Activated T-cell treated with anti-CD3 and anti-CD28 coated beads for 1 hour (primary cell): Measurements from ENCODE around the gene MBD6.
"Not testable (repeated sequence)": the region's sequence is repeated elsewhere in the genome, so short reads cannot be mapped to it uniquely, and the experiment has no call there.

ENCODE experiments used
- DNase-seq: peaks from one replicate; pipeline ENCODE4 v3.0.0-alpha.2; 2020; ENCODE audit warnings: low read depth

Gene MBD6

DNA sequence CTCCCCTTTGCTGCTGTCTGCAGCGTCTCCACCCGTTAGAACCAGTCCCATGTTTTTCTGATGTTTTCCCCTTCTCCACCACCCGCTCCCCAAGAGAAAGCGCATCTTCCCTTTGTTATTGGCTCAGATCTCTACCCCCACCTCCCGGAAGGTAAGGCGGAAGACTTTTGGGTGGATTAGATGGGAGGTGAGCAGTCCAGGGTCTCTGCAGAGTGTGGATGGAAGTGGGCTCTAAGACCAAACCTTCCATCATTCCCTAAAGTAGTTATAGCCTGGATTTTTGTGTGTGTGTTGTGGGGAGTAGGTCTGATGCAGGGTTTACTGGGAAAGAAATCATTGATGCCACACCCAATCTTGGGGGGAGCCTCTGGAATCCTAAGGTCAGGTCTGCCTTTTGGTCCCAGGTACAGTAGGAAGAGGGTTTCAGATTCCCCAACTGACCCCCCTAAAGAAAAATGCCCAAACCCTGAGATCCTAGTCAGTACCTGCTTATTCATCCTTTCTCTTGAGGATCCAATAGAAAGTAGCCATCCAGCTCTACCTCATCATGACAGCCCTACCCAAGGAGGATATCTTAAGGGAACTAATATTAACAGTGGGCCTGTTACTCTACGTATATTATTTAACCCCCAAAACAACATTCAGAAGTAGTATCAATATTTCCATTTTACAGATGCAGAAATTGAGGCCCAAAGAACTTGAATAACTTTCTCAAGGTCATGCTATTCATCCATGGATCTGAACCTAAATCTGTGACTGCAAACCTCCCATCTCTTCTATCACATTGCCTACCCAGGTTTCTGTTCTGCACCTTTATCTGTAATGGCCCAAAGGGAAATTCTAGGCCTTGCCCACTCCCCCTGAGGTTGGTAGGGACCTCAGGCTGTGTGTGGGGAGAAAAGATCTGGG lies 28.3 kb downstream of the MBD6 start:
- no peak for DNase-seq

DNA sequence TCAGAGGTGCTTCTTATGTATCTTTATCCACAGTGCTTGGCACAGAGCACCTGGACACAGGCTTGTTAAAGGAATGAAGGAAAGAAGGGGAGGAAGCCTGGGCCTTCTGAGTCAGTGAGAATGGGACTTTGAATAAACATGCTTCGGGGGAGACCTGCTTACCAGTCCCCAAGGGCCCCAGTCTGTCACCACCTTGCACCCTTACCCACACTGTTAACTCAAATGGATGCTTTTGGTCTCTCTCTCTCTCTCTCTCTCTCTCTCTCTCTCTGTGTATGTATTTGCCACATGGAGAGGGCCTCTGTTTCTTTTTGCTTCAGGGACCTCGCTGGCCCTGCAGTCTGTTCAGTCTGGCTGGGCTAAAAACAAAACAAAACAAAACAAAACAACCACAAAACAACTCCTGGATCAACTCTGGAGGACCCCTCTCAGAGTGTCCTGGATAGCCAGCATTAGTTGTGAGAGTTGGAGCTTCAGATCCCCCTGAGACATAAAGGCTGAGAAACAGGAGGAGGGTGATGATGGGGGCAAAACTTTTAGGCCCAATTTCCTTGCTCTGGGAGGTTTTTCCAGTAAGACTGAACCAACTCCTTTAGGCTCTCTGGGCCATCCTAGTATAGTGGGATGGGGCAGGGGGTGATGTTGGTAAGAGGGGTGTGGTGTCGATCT lies 29.1 kb downstream of the MBD6 start:
- DNase-seq, result no peak

DNA sequence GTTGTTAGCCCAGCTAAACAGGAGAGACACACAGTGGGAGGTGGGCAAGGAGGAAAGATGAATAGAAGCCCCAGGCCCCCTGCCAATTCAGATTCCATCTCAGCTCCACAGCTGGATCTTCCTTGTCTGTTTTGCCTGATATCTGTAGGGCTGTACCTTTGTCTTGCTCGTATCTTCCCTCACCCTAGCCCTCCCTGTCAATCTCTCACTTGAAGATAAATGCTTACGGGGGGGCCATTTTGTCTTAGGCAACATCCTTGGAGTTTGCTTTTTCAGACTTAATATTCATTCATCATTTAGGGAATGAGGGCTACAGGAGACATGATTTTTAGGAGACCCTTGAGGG lies 29.7 kb downstream of the MBD6 start:
- DNase-seq, result no peak

DNA sequence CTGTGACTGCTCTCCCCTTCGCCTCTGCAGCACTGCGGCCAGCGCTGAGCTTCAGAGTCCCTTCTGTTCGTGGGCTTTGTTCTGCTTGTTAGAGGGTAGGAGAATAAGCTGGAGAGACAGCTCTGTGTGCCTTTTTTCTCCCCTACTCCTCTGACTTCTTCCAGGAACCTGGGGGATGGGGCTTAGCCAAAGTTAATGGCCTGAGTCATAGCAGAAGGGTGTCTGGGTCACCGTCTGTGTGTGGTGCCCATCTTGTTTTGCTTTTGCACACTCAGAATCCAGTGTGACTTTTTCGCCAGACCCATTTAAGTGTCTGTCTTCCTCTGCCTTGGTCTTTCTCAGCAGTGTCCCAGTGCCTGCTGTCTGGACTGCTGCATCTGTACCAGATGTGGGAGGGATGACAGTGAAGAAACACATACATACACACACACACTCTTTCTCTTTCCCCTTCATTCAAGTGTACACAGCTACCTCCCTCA lies 30.2 kb downstream of the MBD6 start:
- no peak for DNase-seq

DNA sequence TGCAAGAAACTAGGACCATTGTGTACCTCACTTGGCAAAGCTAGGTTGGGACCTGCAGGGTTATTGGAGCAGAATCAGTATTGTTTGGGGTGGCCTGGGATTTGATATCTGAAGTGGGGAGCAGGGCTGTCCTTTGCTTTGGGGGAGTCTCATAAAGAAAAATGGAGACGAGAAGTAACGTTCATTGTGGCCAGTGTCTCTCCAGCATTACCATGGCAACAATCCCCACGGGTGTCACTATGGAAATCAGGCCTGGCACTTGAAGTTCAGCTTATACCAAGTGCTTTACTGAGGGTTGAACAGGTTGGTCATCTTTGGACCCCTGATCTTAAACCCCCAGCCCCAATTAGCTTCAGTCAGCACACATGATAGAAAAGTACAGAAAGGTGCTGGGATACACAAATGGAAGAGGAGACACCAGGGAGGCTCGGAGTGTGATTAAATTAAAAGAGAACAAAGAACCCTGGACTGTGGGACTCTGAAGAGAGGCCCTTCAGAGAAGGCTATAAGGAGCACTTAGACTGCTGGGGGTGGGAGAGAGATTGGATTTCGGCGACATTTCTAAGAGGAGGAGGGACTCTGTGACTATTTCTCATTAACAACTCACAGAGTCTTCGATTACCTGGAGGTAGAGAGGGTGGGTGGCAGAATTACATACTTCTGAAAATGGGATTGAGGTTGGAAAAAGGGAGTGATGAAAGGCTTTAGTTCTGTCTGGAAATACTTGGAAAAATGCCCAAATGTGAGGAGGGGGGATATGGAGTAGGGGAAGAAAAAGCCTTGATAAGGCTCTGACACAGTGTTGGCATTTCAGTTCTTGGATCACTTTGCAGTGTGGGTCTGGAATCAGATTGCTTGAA lies 30.9 kb downstream of the MBD6 start:
- DNase-seq, result no peak

DNA sequence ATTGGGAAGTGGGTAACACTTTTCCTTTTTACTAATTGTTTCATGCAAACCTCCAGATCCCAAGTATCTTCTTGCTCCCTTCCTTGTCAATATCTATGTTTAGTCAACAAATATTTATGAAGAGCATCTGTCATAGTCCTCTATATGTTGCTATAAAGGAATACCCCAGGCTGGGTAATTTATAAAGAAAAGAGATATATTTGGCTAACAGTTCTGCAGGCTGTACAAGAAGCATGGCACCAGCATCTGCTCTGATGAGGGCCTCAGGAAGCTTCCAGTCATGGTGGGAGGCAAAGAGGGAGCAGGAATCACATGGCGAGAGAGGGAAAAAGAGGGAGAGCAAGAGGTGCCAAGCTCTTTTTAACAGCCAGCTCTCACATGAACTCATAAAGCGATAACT lies 31.8 kb downstream of the MBD6 start:
- no peak for DNase-seq

DNA sequence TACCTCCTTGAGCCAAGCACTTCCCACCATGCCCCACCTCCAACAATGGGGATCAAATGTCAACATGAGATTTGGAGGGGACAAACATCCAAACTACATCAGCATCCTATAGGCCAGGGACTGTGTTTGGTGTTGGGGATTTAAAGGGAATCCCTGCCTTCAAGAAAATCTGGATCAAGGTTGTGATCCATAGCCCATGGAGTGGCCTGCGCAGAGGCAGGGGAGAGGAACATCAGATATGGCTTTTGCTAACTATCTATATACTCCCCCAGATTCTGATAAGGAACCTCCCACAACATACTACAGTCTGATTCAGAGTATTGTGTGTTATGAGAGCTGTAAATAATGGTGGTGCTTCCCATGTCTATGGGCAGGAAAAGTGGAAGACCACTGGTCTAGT lies 32.3 kb downstream of the MBD6 start:
- no peak for DNase-seq

DNA sequence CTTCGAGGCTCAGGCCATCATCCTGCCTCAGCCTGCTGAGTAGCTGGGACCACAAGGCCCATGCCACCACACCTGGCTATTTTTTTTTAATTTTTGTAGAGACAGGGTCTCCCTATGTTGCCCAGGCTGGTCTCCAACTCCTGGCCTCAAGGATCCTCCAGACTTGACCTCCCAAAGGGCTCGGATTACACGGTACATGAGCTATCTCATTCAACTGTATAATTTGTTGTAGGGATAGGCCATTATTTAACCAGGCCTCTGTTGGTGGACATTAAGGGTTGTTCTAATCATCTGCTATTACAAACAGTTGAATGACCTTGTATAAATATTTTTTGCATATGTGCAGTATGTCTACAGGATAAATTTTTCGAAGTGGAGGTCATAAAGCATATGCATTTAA lies 36.2 kb downstream of the MBD6 start:
- DNase-seq, result no peak

DNA sequence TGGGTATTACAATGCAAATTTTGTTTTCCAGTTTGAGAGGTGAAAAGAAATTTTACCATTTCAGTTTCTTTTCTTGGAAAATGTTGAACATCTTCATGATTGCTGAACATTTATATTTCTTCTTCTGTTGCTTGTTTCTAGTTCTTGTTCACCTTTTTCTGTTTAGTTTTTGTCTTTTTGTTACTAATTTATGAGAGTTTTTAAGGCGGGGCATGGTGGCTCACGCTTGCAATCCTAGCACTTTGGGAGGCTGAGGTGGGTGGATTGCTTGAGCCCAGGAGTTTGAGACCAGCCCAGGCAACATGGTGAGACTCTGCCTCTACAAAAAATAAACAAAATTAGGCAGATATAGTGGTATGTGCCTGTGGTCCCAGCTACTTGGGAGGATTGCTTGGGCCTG lies 37.9 kb downstream of the MBD6 start:
- DNase-seq, result no peak

DNA sequence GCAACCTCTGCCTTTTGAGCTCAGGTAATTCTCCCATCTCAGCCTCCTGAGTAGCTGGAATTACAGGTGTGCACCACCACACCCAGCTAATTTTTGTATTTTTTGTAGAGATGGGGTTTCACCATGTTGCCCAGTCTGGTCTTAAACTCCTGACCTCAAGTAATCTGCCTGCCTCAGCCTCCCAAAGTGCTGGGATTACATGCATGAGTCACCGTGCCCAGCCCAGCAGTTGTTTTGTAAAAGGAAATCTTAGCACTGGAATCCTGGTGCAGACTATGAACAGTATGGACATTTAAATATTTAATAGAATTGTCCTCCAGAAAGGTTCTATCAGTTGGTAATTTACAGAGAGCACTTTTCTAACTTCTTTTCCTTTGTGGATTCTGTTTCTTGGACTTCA lies 38.5 kb downstream of the MBD6 start:
- not testable (repeated sequence) for DNase-seq

DNA sequence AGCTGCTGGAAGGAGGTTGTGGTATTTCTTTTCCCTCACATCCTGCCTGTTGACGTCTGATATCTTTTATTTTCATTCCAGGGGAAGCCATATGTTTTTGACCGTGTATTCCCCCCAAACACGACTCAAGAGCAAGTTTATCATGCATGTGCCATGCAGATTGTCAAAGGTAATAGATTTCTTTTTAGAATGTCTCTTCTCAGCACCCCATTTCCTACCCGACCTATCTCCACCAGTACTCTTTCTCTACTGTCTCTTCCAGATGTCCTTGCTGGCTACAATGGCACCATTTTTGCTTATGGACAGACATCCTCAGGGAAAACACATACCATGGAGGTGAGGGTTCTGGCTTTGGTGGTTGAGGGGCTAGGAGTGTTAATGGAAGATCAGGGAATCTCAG lies 40.7 kb downstream of the MBD6 start:
- DNase-seq, result no peak

DNA sequence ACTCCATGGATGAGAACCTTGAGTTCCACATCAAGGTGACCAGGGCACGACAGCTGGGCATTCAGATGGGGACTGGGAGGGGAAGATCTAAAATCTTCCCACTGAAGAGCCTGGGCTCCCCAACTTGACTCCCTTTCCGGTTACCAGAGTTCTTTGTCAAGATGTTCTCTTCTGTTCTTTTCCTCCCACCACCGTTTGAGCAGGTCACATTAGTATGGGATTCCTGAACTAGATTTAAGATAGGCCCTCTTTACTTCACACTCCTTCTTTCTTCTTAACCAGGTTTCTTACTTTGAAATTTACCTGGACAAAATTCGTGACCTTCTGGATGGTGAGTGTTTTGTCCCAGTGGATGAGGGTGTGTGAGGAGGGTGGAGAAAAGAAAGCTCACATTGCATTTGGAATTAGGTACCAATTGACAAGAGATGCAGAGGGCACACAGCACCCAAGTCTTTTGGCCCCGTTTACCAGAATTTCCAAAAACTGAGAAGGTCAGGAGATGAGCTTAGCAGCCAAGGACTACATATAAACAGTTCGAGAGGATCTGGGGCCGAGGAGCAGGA lies 41.6 kb downstream of the MBD6 start:
- DNase-seq, result no peak

DNA sequence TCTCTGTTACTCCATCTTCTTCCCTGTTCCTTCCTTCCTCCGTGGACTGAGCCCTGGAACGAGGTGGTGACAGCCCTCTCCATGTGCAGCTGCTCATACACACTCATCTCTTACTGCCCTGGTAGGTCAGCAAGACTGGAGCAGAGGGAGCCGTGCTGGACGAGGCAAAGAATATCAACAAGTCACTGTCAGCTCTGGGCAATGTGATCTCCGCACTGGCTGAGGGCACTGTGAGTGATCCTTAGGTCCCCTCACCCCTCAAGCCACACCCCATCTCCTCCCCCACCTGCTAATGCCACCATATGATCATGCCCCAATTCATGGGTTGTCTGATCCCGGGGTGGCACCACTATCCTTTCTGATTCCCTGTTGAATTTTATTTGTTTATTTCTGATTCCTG lies 46.2 kb downstream of the MBD6 start:
- DNase-seq, result no peak

DNA sequence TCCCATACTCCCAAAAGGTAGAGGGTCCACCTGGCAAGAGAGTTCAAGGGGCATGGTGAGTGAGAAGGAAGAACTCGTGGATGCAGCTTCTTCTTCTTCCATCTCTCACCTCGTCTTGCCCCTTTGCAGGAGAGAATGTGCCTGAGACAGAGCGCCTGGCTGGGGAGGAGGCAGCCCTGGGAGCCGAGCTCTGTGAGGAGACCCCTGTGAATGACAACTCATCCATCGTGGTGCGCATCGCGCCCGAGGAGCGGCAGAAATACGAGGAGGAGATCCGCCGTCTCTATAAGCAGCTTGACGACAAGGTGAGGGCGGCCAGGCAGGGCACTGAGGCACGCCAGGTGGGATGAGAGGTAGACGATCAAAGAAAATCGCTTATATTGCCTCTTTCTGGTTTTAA lies 47.2 kb downstream of the MBD6 start:
- no peak for DNase-seq

DNA sequence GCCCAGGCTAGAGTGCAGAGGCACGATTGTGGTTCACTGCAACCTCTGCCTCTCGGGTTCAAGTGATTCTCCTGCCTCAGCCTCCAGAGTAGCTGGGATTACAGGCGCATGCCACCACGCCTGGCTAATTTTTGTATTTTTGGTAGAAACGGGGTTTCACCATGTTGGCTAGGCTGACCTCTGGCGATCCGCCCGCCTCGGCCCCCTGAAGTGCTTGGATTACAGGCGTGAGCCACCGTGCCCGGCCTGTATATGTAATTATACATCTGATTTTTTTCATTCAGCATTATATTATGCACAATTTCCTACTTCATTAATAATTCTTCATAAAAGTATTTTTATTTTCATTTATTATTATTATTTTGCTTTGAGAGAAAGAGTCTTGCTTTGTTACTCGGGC lies 47.8 kb downstream of the MBD6 start:
- not testable (repeated sequence) for DNase-seq

DNA sequence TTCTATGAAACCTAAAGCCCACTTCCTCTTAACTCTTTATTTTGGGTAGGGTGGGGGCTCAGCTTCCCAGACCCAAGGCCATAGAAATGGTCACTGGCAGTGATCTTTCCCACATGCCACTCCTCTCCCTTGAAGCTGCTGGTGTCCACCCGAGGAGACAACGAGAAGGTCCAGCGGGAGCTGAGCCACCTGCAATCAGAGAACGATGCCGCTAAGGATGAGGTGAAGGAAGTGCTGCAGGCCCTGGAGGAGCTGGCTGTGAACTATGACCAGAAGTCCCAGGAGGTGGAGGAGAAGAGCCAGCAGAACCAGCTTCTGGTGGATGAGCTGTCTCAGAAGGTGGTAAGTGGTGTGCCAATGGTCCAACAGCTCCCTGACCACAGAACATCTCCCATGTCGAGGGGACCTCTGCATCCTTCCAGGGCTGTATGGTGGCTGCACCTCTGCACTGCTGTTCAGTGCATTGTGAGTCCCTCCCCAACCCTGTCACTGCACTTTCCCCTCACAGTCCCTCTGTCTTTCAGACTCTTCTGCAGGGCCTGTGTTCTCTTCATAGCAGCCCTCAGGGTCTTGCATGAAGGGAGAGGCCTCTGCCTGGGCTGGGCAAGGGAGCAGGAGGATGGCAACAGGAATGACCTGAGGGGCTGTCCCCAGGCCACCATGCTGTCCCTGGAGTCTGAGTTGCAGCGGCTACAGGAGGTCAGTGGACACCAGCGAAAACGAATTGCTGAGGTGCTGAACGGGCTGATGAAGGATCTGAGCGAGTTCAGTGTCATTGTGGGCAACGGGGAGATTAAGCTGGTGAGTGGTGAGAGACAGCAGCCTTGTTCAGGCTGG lies 49.5 kb downstream of the MBD6 start:
- DNase-seq, result no peak

DNA sequence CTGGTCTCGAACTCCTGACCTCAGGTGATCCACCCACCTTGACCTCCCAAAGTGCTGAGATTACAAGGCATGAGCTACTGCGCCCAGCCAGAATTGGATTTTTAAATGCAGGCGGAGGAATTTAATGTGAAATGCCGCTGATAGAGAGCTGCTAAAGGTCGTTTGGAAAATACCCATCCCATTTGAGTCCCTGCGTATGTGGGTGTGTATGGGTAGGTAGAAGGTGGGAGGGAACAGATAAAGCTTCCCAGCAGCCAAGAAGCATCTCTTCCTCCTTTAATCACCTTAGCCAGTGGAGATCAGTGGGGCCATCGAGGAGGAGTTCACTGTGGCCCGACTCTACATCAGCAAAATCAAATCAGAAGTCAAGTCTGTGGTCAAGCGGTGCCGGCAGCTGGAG lies 52.2 kb downstream of the MBD6 start:
- no peak for DNase-seq

DNA sequence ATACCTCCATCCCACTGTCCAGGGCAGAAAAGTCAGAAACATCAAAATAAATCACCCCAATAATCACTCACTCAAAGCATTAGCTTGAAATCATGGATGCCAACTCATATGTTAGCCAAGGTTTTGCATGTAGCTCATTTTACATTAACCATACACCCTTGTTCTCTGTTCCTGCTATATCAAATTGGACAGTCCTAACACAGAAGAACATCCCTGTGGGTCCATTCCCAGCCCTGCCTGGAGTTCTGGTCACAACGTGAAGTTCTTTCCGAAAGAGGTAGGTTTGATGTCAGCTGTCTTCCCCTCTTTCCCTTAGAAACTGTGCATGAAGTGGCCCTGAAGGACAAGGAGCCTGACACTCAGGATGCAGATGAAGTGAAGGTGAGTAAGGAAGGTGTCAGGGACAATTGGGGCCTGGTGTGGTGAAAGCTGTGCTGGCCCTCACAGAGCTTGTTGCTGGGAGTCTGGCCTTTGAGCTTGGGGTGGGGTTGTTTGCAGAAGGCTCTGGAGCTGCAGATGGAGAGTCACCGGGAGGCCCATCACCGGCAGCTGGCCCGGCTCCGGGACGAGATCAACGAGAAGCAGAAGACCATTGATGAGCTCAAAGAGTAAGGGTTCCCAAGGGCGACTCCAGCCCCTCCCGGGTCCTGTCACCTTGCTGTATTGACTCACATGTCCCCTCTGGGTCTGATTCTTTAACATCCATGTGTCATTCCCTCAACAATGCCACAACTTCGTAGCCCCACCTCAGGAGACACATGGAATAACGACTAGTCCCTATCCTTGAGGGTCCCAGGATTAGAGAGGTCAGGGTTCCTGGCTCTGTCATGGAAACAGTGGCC lies 53.4 kb downstream of the MBD6 start:
- no peak for DNase-seq

DNA sequence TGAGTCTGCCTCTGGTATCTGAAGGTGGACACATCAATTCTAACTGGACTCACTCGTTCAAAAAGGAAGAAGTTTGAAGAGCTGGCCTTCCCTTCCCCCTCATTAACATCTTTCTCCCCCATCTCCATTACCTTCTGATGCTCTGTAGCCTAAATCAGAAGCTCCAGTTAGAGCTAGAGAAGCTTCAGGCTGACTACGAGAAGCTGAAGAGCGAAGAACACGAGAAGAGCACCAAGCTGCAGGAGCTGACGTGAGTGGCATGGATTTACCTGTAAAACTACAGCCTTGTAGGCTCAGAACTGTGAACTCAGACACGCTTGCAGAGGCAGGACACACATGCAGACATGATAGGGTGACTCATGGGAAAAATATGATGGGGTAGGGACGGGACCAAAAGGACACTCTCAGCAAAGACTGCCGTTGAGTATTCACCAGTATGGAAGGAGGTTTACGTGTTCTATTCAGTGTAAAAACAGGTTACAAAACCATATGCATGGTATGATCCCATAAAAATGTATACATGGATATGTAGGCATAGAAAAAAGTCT lies 54.1 kb downstream of the MBD6 start:
- no peak for DNase-seq
